Fibroblast of peridontal ligament (primary cell): ENCODE data around the gene BCL2.
A peak's percentile ranks its signal among the peaks of the same experiment; 100 is the strongest.

ENCODE experiments used
- DNase-seq: peaks from one replicate; pipeline ENCODE4 v3.0.0-alpha.2; 2010; ENCODE audit errors: extremely low read depth

Gene BCL2

DNA sequence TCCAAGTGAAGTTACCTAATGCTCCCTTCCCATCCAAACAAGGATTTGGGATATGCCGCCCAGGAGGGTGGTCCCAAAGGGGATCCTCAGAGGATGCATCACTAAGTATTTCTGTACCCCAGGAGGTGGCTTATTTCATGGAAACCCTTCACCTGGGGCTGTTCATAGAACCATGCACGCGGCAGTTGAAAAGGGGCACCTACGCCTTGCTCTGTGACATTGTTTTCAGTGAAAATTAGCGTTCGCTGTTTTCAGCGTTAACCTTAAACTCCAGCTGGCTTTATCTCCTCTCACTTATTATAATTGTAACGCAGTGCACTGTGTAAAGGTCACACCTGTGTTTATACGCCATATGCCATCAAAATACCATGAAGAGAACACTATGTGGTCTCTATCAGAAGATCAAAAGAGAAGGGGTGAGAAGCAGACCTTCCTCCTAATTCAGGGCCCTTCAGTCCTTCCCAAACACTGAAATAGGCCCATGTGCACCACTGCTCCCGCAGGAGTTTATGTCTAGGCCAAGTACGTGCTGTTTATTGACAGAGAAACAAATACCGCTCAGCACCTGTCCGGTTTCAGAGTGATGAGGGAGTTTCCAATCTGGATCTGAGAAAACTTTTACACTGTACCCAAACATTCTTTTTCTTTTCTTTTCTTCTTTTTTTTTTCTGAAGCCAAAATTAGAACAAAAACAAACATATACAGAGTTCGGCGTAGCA lies 162.1 kb downstream of the BCL2 start:
- no peak for DNase-seq

DNA sequence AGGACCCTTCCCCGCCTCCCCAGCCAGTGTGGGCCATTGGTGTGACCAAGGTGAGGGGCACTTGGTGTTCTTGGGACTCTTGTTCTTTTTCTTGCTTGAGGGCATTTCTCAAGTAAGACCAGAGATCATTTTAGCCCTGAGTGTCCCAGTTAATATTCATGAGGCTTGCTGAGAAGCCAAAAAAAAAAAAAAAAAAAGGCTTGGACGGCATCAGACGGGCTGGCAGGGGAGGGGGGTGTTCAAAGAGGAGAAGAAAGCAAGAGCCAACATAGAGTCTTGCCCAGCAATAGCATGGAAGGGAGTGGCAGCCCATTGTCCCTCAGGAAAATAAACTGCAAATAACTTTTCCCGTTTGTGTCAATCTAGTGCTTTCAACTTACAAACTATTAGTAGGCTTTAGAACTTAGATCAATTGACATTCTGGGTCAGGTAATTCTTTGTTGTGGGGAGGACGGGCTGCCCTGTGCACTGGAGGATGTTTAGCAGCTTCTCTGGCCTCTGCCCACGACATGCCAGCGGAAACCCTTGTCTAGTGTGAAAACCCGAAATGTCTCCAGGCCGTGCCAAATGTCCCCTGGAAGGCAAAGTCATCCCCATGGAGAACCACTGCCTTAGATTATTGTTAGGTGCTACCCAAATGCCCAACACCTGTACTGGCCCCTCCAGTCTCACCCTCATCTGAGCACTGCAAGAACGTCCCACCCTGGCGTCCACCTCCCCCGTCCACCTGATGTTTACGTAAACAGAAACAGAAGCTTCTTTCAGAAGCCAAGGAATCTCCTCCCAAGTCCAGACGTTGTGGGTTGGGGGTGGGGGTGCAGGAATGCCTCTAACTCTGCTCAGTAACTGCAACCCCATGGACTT lies 163.4 kb downstream of the BCL2 start:
- no peak for DNase-seq

DNA sequence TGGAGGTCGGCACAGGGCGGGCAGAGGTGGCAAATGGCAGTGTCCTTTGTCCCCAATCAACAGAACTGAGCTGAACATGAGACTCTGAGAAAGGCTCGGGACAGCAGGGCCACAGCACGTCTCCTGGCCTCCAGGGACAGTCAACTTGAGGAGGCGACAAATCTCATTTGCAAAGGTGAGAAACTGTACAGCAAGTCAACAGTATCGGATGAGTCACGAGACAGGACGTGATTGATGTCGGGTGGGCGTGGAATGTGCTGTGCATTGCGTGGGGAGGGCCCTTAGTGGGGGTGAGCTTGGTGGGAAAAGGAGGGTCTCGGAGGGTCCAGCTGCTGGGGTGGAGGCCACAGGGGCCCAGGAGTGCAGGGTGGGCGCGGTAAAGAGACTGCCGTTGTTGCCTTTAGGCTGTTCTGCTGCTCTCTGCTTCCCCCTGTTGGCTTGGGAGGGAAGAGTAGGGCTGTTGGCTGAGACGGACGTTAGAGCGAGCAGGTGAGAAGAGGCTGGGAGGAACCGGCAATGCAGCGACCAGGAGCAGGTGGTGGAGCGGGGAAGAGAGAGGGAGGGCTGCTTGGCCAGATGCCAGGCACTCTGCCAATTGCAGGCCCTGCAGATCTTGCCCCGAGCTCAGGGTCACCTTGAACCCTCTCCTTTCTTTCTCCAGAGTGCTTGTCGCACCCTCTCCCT lies 164.3 kb downstream of the BCL2 start:
- no peak for DNase-seq

DNA sequence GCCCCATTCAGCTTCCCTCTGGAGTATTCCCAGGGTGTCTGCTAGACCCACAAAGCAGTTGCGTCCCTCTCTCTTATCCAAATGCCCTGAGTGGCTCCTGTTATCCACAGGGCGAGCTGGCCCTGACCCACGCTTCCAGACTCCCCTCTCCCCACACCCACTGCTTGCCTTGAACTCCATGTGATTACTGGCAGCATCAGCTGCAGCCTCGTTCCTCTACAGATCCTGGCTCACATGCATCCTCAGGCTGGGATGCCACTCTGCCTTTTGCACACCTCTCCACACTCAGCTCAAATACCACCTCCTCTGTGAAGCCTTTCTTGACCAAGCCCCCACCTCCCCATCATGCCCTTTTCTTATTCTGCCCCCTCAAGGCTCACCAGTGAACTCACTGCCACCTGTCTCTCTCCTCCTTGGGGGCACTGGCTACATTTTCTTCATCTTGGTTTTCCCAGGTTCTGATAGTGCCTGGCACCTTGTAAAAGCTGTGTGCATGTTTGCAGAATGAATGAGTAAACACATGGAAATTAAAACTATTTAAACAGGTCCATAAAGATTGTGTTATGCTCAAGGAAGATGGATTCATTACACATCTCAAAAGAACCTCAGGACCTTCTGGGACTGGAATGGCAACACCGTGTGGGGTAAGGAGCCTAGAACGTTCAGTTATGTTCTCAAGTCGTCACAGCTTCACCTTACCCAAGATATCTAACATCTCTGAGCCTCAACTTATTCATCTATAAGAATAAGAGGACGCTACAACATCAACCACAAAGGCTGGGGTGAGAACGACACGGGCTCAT lies 165.0 kb downstream of the BCL2 start:
- no peak for DNase-seq

DNA sequence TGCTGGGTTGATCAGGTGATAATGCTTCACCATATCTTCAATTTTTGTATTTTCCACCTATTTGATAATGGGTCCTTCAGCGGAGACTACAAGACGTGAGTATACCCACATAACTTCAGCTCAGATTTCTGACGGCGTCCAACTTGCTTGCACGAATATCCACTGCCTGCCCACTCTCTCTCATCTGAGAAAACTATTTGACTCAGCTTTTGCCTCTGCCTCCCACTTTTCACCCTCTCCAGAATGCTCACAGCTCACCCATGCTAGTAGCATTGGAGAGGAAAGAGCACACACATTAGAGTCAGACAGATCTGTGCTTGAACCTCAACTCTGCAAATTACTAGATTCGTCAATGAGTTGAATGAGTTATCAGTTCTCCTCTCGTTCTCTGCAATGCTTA lies 166.8 kb downstream of the BCL2 start:
- no peak for DNase-seq

DNA sequence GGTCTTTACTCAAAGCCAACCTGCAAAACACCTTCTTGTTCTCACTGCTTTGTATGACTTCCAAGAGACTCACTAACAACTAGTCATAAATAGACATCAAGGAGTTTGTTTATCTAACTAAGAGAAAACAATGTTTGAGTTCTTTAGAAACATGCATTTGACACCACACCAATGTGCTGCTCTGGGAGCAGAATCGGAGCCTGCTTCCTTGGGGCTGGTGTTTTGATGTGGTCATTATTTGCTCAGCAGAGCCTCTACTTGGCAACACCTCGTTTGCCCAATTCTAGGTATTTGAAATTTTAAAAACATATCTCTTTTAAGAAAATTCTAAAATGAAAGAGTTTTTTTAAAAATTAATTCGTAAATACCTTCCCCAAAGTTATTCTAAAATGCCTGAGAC lies 167.5 kb downstream of the BCL2 start:
- no peak for DNase-seq

DNA sequence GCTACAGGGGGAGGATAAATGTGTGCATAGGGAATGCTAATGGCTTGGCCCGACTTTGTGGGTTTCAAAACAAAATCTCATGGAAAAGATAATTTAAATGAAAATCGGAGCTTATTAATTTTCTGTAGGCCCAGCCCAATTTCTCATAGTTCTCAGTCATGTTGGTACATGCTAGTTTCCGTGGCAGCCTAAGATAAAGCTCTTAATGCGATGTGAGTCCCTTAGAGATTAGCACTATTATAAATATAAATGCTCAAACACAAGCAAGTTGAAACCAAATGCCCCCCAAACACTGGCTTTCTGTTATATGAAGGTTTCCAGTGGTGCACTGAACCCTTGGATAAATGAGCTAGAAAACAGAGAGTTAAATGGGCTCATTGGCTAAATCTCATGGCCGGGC lies 168.0 kb downstream of the BCL2 start:
- no peak for DNase-seq

DNA sequence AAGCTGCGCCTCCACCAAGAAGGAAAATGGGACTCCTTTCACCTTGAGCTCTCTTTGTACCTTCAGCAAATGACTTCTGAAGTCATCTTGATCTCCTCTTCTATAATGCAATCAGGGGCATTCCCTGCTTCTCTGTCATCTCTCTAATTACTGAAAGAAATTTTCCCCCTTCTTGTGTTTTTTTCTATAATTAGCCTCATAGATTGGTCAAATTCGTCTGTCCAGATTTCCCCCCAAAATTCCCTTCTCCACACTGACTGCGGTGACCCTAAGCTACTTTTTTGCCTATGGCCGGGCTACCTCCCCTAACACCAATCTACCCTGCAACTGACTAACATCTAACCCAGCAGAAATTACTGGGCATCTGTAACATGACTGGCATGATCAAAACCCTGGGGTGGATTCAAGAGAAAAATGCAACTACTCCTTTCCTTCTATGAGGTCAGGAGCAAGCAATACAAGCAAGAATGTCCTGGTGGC lies 168.6 kb downstream of the BCL2 start:
- DNase-seq, result peak; percentile 18

DNA sequence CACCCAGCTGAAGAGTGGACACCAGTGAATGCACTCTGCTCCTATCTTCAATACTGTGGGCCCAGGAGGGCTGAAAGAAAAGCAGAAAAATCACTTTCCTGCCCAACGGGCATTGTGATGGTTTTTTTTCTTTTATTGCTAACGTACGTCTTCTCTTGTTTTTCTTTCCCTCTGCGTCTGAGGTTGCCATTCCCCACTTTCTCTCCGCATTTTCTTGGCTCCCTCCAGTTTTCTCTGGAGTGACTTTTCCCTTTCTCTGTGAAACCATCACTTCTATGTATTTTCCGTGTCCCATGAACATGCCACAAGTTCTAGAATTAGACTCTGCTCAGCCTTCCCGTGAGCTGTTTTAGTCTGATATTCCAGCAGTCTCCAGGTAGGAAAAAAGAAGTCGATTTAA lies 169.2 kb downstream of the BCL2 start:
- no peak for DNase-seq

DNA sequence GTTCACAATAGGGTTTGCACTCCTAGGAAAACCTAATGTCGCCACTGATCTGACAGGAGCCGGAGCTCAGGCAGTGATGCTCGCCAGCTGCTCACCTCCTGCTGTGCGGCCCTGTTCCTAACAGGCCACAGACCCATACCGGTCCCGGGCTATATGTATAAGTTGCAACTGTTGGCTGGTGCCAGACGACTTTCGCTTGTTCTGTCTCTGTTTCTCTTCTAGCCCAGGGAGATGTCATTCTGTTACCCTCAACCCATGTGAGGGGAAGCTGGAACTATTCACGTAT lies 170.3 kb downstream of the BCL2 start:
- no peak for DNase-seq

DNA sequence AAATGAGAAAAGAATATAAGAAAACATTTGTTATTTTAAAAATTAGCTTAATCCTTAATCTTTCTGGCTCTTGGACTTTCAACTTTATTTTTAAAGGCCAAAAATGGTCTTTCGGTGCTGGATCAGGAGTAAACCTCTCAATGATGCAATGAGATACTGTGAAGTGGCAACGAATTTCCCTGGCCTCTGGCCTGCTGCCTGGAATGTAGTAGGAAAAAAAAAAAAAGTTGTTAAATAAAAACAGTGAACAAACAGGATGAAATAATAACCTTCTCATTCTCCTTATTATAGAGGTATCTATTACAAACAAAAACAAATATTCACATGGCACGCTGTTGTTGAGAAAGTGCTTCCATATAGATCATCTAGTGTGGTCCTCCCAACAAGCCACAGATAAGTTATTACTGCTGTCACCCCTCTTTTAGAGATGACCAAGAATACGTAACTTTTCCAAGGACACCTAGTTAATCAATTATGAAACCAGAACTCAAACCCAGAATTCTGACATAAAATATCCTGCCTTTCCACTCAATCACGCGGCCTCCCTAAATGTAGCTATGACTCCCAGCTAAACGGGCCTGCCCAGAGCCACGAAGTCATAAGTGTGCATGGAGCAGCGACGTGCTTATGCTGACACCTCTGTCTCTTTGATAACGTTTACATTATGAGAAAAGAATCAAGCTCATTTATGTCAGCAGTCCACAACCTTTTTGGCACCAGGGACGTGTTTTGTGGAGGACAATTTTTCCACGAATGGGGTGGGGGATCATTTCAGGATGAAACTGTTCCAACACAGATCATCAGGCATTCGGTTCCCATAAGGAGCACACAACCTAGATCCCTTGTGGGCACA lies 170.9 kb downstream of the BCL2 start:
- DNase-seq, result peak; percentile 85

DNA sequence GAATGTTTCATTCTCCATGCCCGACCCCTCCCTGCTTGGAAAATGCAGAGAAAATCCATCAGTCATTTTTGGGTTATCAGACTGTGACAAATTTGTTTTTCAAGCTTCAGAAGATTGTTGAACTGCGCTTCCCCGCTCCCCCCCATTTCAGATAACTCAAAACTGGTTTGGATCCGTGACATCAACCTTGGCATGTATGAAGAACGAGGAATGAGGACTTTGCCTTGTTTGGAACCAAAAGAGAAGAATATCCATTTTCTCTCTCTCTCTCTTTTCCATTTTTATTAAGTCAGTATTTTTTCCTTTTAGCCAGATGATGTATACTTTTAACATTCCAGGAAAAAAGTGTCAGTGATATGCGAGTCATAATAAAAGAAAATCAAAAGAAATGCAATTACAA lies 171.6 kb downstream of the BCL2 start:
- no peak for DNase-seq

DNA sequence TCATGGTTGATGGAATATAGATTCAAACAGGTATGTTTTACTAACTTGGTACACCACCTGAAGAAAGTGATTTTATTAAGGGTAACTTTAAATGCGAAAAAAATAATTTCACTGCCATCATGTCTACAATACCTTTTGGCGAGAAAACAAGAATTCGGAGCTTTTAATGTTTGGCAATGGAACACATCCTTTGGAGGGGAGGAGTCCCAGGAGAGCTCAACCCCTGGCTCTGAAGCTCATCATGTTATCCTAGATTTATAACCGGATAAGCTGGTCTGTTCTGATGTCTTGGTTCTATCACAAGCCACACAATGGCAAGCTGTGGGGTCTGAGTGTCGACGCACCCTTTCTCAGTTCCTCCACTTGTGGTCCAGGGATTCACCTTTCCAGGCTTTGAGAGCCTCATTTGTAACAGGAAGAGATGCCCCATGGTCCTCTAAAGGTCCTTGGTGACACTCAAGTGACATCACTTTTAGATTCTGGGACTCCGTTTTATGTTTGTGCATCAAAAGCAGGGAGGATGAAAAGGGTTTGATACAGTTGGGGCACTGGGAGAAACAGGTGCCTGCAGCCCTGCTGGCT lies 172.7 kb downstream of the BCL2 start:
- no peak for DNase-seq

DNA sequence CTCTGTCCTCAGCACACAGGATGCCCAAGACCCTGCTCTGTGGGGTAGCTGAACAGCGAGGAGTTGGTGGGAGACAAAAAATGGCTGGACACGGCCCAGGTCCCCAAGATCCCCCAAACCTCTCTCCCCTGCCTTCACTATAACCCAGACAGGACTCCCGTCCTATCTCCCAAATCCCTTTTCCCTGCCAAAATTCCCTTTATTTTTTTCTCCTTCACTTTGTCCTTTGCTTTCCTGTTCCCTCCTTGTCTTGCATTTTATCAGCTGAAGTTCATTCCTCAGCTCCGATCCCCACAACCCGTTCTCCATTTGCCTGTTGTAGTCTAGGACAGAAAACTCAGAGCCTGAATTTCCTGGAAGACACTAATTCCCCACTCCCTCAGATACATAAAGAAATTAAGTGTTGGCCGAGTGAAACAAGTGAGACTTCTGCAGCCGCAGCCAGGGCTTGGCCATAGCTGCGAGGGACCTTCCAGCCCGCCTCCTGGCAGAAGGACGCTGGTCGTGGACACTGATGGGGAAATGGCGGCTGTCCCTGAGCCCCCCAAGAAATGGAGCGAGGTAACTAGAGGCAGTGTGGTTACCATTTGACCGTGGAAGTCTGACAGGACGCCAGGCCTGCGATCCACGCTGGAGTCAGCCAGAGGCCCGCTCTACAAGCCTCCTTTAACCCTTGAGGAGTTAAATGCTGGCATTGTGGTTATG lies 173.6 kb downstream of the BCL2 start:
- DNase-seq, result no peak

DNA sequence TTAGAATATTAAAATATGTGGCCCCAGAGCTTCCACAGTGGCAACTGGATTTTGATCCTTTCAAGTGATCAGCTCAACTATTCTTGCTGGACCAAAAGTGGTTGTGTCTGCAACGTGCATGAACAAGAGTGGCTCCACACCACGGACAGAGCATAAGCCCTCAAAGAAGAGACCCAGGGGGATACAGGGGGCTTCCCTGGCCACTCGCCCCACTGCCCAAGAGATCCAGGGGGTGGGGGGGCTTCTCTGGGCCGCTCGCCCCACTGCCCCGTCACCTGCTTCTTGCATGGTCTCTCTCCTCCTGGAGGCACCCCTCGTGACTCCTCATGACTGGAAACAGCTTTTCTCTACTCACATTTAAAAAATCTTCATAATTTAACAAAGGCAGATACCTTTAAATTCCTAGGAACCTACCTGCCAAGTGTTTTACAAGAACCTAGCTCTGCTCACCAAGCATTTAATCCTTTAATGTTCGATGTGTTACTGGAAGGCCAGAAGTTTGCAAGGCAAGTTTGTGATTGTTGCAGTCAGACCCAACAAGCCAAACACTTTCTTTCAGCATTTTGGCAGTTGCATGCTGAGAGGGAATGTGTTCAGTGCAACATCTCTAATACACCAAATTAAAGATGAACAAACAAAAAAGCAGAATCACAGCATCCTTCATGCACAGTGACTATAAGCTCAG lies 174.3 kb downstream of the BCL2 start:
- DNase-seq, result no peak

DNA sequence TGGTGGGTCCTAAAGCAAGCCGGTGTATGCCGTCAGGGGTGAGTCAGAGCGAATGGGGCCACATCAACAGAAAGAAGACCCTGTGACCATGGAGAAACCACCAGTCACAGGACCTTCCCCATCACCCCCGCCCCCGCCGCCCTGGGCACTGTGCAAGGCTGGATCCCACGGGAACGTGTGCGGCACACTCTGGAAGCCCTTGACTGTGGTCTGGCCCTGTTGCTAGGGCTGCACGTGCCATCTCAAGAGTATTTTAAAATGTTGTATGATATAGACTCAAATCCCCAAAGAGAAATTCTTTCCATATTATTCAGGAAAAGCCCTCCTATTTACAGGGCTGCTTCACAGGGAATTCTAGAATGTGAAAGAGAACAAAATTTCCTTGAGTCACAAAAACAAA lies 174.8 kb downstream of the BCL2 start:
- DNase-seq, result peak; percentile 68

DNA sequence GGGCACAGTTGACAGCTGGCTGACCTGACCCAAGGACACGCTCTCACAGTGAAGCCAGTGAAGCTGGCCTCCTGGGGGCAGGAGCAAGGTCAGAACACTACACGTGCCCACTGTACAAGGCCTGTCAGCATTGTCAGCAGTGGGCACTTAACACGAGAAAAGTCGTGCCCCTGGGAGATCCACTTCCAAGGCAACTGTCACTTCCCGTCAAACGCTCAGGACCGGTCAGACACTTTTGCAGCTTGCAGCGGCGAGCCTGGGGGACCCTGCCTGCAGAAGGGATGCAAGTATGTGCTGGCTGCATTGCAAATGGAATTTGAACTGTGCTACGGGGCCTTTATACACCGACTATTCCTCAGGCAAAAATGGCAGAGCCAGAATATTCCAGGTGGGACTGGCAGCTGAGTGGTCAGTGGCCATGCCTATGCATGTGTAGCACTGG lies 176.2 kb downstream of the BCL2 start:
- DNase-seq, result no peak

DNA sequence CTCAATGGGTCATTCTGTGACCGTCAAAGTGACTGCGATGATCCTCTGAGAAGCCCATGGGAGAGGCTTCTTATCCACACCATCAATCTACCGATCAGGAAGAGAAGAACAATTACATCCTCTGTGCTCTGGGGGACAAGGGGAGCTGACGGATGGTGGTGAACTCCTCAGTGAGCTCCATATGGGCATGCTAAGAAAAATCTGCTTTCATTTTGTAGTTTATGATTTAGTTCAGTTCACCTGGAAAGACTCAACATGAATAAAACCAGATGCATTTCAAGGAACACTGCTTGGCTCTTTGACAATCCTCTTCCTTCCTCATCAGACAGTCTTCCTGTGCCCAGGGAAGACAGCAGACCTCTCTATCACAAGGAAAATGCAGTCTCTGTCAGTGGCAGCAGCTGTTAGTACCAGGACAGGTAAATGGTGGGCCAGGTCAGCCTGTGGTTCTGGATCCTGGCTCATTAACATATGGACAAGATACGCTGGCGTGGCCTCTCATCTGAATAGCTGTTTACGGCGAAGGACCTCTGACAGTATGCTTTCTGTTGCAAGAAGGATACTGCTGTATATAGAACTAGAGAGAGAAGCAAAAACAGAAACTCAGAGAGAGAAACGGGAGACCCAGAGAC lies 176.9 kb downstream of the BCL2 start:
- no peak for DNase-seq

DNA sequence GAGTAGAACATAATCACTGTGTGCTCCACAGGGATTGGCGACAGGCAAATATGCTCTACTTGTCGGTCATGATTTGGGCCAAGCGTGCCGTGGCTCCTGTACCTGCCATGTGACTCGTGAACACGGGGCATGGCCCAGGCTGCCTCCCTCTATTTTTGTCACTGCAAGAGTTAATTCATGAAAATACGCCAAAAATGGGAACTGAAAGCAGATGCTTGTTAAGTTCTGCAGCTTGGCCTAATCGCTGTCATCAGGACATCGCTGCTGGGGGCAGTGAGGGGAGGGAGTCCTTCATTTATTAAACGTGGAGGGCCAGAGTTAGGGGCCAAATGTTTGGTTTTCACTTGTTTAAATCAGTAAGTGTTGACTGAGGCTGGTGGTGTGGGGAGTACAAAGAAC lies 177.8 kb downstream of the BCL2 start:
- no peak for DNase-seq
